Measurements from ENCODE around the gene KSR1.
"Not testable (repeated sequence)": the region's sequence is repeated elsewhere in the genome, so short reads cannot be mapped to it uniquely, and the experiment has no call there.

The KSR1 gene

GRCh38 chr17:27647765-27648164, 191.5 kb downstream of the KSR1 start:
- no peak for DNase-seq

- DNase-seq = not testable (repeated sequence)
Observed at GRCh38 chr17:27649111-27649571, 192.9 kb downstream of the KSR1 start.

GRCh38 chr17:27649929-27650328, 193.7 kb downstream of the KSR1 start:
- no peak for DNase-seq

- no peak for DNase-seq
Observed at GRCh38 chr17:27650836-27651235, 194.6 kb downstream of the KSR1 start.

GRCh38 chr17:27651411-27652345, 195.4 kb downstream of the KSR1 start:
- DNase-seq = no peak

- DNase-seq = not testable (repeated sequence)
Observed at GRCh38 chr17:27653449-27653971, 197.3 kb downstream of the KSR1 start.

- DNase-seq = no peak
Observed at GRCh38 chr17:27654136-27654535, 197.9 kb downstream of the KSR1 start.

GRCh38 chr17:27654654-27655524, 198.6 kb downstream of the KSR1 start:
- DNase-seq = peak; percentile 15

GRCh38 chr17:27655525-27656111, 199.4 kb downstream of the KSR1 start:
- DNase-seq = not testable (repeated sequence)

GRCh38 chr17:27656620-27657019, 200.4 kb downstream of the KSR1 start:
- DNase-seq = not testable (repeated sequence)

GRCh38 chr17:27657620-27658019, 201.4 kb downstream of the KSR1 start:
- DNase-seq = no peak

- no peak for DNase-seq
Observed at GRCh38 chr17:27659683-27660082, 203.4 kb downstream of the KSR1 start.

- DNase-seq = no peak
Observed at GRCh38 chr17:27660436-27660835, 204.2 kb downstream of the KSR1 start.

GRCh38 chr17:27663936-27664605, 207.8 kb downstream of the KSR1 start:
- DNase-seq = no peak

- DNase-seq = no peak
Observed at GRCh38 chr17:27664606-27664965, 208.3 kb downstream of the KSR1 start.

- no peak for DNase-seq
Observed at GRCh38 chr17:27665549-27665948, 209.3 kb downstream of the KSR1 start.

GRCh38 chr17:27666270-27666669, 210.0 kb downstream of the KSR1 start:
- DNase-seq = not testable (repeated sequence)

- DNase-seq = no peak
Observed at GRCh38 chr17:27666831-27667560, 210.7 kb downstream of the KSR1 start.

GRCh38 chr17:27667656-27668487, 211.6 kb downstream of the KSR1 start:
- no peak for DNase-seq

GRCh38 chr17:27668488-27668823, 212.2 kb downstream of the KSR1 start:
- DNase-seq = no peak

- no peak for DNase-seq
Observed at GRCh38 chr17:27669136-27669535, 212.9 kb downstream of the KSR1 start.
